ENCODE data around the gene ALDH7A1. TPM values are rescaled to one million over a fixed set of nuclear protein-coding genes. Genes with fewer than 3 reads are reported as not detected.

ALDH7A1 gene
- total and polyA plus RNA-seq, 10 of the 15 experiments (the other 5 are each of a cell fraction or from before 2014, with no cell fraction given), result 0.18 to 1.0 (median 0.41) TPM; not detected in 1

DNA sequence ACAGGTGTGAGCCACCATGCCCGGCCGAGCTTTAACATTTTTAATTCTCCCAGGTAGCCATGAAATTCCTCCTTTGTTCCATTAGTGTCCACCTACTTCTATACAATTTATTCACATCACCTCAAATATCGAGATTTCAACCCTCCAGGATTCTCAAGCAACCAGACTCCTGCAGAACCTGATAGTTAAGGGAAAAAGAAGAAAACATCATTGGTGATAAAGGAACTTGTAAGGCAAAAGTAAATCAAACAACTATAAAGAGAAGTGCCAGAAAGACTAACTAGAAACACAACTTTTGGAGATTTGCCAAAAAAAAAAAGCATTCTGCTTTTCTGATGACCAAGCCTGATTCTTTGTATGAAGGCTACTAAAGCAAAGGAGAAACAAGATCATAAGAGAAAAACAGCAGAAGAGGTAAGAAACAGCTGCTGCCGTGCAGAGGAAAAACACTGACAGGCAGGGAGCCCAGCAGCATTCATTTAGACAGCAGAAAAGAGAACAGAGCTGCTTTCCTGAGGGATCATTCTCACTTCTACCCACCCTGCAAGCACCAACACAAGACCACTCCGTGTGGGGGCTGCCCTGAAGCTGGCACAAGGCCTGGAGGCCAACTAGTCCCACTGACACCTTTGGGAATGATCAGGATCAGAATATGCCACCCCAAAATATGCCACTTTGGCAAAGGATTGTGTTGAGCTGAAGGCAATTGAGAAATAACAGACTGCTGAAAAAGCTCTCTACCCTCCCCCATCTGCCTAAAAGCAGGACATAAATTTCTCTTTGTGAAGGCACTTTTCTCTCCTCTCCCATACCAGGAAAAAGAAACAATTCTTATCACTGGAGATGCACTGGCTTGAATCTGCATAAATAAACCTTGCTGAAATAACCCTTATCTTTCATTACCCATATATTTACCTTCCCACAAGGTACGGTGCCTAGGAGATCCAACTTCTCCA lies 75.1 kb downstream of the ALDH7A1 start:
- no peak overlapping the region for H3K4me2 ChIP-seq (ENCODE audit: control insufficient read depth, insufficient read depth)
- H3K4me3 ChIP-seq, result no peak overlapping the region
- DNase-seq (ENCODE audit: low read depth, low spot score) (no peak), ATAC-seq (no peak), FAIRE-seq (no peak)
- H3K9me3 ChIP-seq (replicated peaks; ENCODE audit: control insufficient read depth, insufficient read depth, low read length), result no peaks in the 10 kb centered on the region
- CTCF ChIA-PET, result interaction anchor here (0.7 to 1.3 kb wide), 3 partner anchors 13 to 182 kb away, joined by 3 read pairs; no protein-coding TSS in a partner anchor
- H3K36me3 ChIP-seq (ENCODE audit: control insufficient read depth in 2 of 2, insufficient read depth in 2 of 2, low read length in 1 of 2), result no peaks in the 10 kb centered on the region
- H4K20me1 ChIP-seq (ENCODE audit: control insufficient read depth, insufficient read depth), result no peaks in the 10 kb centered on the region
- no peaks in the 10 kb centered on the region for H3K4me1 ChIP-seq (ENCODE audit: control insufficient read depth, insufficient read depth, low read length)
- intact Hi-C loops (cut with micrococcal nuclease; ENCODE audit: unreplicated experiment), result no loop called here
- SMC1A ChIA-PET (ENCODE audit: uncharacterized antibody, unreplicated experiment), result interaction anchor here (1.4 to 2.8 kb wide), 3 partner anchors 21 to 166 kb away, joined by 4 to 8 read pairs (median 8); no protein-coding TSS in a partner anchor
- WGBS (ENCODE audit: insufficient coverage, insufficient replicate concordance, low lambda C conversion rate, missing lambda C conversion rate), result 11% methylated on average over 6 of the region's 6 CpGs
- no peaks in the 10 kb centered on the region; a peak in 1 of 4 replicates for H3K27me3 ChIP-seq (replicated peaks in 1 of 2; ENCODE audit: control insufficient read depth in 2 of 2, insufficient read depth in 2 of 2, low read length in 1 of 2)
- H2AFZ ChIP-seq (ENCODE audit: control insufficient read depth, low read depth, low read length), result no peak overlapping the region
- no peak overlapping the region for H3K27ac ChIP-seq (ENCODE audit: control insufficient read depth, insufficient read depth)
- RAD21 ChIA-PET (ENCODE audit: unreplicated experiment), result interaction anchor here (1.2 kb wide), 1 partner anchor 182 kb away, joined by 3 read pairs; no protein-coding TSS in a partner anchor
- in situ Hi-C loops (cut with MboI), result no loop called here
- no peak overlapping the region for H3K9ac ChIP-seq (ENCODE audit: control insufficient read depth, insufficient read depth, low read length)
- no peaks in the 10 kb centered on the region for H3K79me2 ChIP-seq (ENCODE audit: control insufficient read depth, insufficient read depth, low read length)
- BruUV-seq (replicated peaks), result no TSS peak
- POLR2A ChIA-PET, result interaction anchor here (0.6 kb wide), 1 partner anchor 138 kb away, joined by 9 read pairs; no protein-coding TSS in a partner anchor
- TF ChIP-seq, protein P1, sequence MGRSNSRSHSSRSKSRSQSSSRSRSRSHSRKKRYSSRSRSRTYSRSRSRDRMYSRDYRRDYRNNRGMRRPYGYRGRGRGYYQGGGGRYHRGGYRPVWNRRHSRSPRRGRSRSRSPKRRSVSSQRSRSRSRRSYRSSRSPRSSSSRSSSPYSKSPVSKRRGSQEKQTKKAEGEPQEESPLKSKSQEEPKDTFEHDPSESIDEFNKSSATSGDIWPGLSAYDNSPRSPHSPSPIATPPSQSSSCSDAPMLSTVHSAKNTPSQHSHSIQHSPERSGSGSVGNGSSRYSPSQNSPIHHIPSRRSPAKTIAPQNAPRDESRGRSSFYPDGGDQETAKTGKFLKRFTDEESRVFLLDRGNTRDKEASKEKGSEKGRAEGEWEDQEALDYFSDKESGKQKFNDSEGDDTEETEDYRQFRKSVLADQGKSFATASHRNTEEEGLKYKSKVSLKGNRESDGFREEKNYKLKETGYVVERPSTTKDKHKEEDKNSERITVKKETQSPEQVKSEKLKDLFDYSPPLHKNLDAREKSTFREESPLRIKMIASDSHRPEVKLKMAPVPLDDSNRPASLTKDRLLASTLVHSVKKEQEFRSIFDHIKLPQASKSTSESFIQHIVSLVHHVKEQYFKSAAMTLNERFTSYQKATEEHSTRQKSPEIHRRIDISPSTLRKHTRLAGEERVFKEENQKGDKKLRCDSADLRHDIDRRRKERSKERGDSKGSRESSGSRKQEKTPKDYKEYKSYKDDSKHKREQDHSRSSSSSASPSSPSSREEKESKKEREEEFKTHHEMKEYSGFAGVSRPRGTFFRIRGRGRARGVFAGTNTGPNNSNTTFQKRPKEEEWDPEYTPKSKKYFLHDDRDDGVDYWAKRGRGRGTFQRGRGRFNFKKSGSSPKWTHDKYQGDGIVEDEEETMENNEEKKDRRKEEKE (IDR thresholded peaks at IDR 0.05), result no peak
- TF ChIP-seq MXI1 (IDR thresholded peaks at IDR 0.05; ENCODE audit: low read depth, low read length) (no peak), ASH2L (IDR thresholded peaks at IDR 0.05; ENCODE audit: borderline replicate concordance, low read depth) (no peak), WRNIP1 (IDR thresholded peaks at IDR 0.05; ENCODE audit: borderline replicate concordance, low read depth, low read length) (no peak), IRF4 (IDR thresholded peaks at IDR 0.05; ENCODE audit: low read depth, low read length) (no peak), STAT1 (conservative IDR thresholded peaks at IDR 0.05) (no peak), RUNX3 (IDR thresholded peaks at IDR 0.05; ENCODE audit: low read length) (no peak), SUZ12 (IDR thresholded peaks at IDR 0.05; ENCODE audit: unreplicated experiment) (no peak), SUPT20H (IDR thresholded peaks at IDR 0.05; ENCODE audit: borderline replicate concordance, control insufficient read depth, low read depth, low read length) (no peak), NFXL1 (IDR thresholded peaks at IDR 0.05; ENCODE audit: borderline replicate concordance) (no peak), NR2C2 (IDR thresholded peaks at IDR 0.05; ENCODE audit: borderline replicate concordance, control insufficient read depth, insufficient read length, low read depth) (no peak), ETV6 (conservative IDR thresholded peaks at IDR 0.05 in 1 of 2, IDR thresholded peaks at IDR 0.05 in 1 of 2; ENCODE audit: borderline replicate concordance in 1 of 2, low read depth in 1 of 2) (no peak), IKZF1 (conservative IDR thresholded peaks at IDR 0.05) (no peak)
- TF ChIP-seq, protein P2, sequence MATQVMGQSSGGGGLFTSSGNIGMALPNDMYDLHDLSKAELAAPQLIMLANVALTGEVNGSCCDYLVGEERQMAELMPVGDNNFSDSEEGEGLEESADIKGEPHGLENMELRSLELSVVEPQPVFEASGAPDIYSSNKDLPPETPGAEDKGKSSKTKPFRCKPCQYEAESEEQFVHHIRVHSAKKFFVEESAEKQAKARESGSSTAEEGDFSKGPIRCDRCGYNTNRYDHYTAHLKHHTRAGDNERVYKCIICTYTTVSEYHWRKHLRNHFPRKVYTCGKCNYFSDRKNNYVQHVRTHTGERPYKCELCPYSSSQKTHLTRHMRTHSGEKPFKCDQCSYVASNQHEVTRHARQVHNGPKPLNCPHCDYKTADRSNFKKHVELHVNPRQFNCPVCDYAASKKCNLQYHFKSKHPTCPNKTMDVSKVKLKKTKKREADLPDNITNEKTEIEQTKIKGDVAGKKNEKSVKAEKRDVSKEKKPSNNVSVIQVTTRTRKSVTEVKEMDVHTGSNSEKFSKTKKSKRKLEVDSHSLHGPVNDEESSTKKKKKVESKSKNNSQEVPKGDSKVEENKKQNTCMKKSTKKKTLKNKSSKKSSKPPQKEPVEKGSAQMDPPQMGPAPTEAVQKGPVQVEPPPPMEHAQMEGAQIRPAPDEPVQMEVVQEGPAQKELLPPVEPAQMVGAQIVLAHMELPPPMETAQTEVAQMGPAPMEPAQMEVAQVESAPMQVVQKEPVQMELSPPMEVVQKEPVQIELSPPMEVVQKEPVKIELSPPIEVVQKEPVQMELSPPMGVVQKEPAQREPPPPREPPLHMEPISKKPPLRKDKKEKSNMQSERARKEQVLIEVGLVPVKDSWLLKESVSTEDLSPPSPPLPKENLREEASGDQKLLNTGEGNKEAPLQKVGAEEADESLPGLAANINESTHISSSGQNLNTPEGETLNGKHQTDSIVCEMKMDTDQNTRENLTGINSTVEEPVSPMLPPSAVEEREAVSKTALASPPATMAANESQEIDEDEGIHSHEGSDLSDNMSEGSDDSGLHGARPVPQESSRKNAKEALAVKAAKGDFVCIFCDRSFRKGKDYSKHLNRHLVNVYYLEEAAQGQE (IDR thresholded peaks at IDR 0.05; ENCODE audit: low read depth, low read length), result no peak
